ENCODE results near the gene RGL4. TPM values are rescaled to one million over a fixed set of nuclear protein-coding genes. Genes with fewer than 3 reads are reported as not detected.

RGL4 gene
- total and polyA plus RNA-seq, 2 of the 8 experiments (the other 6 are each of a cell fraction or from before 2014, with no cell fraction given): not detected

DNA sequence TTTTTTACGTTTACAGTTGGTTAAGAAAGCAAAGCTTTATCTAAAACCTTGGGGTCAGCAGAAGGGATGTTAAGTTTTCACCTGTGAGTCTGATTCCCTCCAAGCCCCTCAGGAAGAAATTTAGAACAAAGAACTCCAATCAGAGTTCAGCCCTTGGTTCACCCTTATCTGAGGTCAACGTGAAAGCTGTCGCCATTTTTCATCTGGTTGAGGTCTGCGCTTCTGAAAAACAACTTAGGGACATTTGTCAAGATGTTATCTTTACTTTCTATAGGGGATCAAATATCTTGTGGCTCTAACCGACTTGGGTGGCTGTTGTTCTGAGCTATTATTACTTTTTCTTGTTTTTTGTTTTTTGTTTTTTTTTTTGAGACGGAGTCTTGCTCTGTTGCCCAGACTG lies 30.0 kb downstream of the RGL4 start (continued):
- no peak for TF ChIP-seq EP300 (IDR thresholded peaks at IDR 0.05; ENCODE audit: borderline replicate concordance in 1 of 2, low read depth in 2 of 2, low read length in 2 of 2)
- no peak for TF ChIP-seq KDM4A (IDR thresholded peaks at IDR 0.05; ENCODE audit: low read depth, low read length, severe bottlenecking)
- TF ChIP-seq JUN (IDR thresholded peaks at IDR 0.05; ENCODE audit: low read depth, low read length): no peak

Measured in H1 (cell line).